H1 (cell line): ENCODE measurements around the gene AFF2. TPM values are rescaled to one million over a fixed set of nuclear protein-coding genes. Genes with fewer than 3 reads are reported as not detected.

Experiments
- CHD1 ChIP-seq: IDR thresholded peaks from 2 replicates; pipeline ENCODE4 v1.6.1; 2012; ENCODE audit warnings: low read depth, low read length, improper control_type of control experiment
- EZH2 ChIP-seq: fragments of 200-600 bp; sonication (generic); IDR thresholded peaks from 2 replicates; pipeline ENCODE4 v1.7.1; 2012; ENCODE audit warnings: low read depth, mild to moderate bottlenecking, moderate library complexity, low read length, inconsistent platforms; ENCODE audit not compliant: severe bottlenecking
- PHF8 ChIP-seq: fragments of 200-600 bp; sonication (generic); conservative IDR thresholded peaks from 2 replicates; pipeline ENCODE4 v1.7.1; 2012; ENCODE audit warnings: low read depth, mild to moderate bottlenecking, inconsistent platforms, low read length, moderate library complexity
- SP4 ChIP-seq: IDR thresholded peaks from 2 replicates; pipeline ENCODE4 v1.6.1; 2012; ENCODE audit warnings: low read length, inconsistent platforms
- polyA plus RNA-seq, 7 experiments: library from polyadenylated mRNA; depleted of rRNA in 3 of 7; stranded (reverse) in 5 of 7; unstranded in 2 of 7; fragments of >200 nt in 5 of 7; fragments of 200-250 nt in 2 of 7; gene quantifications; 1 replicate in 5 of 7; 2 replicates in 1 of 7; 4 replicates in 1 of 7; pipeline versions ENCODE4 v1.2.1 to v1.2.3, GENCODE V29; 2011 to 2013; ENCODE audit warnings: missing spikeins in 2 of 7, mixed read lengths in 2 of 7
- total RNA-seq: library from RNA; stranded (reverse); fragmentation: NEBNext Ultra II Directional; extraction: Animal tissue kit (Norgen Biotek cat#: 25700); gene quantifications from 2 replicates; pipeline ENCODE4 v1.2.1, GENCODE V29; 2021

AFF2 gene
- total and polyA plus RNA-seq, 2 of the 8 experiments (the other 6 are each of a cell fraction or from before 2014, with no cell fraction given), result 2.0 to 7.3 TPM

DNA sequence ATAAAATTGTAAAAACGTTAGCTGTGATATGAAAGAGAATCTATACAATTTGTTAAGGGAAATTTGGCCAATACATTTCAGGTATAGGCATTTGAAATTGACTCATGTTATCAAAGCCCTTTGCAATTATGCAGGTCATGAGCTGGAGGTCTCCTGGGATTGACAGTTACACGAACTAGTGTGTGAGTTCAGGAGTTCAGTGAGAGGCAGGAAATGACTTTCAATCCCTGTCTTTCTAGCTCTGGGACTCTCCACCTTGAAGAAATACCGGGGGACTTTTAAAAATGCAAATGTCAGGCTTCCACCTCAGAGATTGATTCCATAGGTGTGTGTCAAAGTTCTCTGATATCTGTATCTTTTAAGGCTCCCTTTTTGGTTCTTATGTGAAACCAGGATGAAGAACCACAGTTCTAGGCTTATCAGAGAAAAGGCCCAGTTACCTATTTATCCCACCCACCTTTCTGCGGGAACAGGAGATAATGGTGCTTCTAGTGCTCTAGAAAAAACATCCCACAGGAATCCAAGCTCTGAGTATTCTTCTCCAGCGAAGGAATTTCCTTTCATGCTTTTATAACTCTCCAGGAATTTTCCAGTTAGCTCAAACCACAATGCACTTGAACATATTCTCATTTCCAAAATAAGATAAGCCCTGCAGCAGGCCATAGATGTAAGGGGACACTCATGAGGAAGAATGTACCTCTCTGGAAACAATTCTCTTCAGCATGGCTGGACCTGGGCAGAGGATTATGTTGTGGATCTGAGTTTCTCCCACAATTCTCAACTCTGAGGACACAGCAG is 503.6 kb downstream of the AFF2 start (continued):
- no peak for TF ChIP-seq SP4
- no peak for TF ChIP-seq EZH2
- no peak for TF ChIP-seq CHD1
- no peak for TF ChIP-seq PHF8
